GM18951 (cell line): ENCODE results near the gene DNAL4.

Experiments
- POLR2A ChIP-seq: IDR thresholded peaks from 4 replicates; pipeline ENCODE4 v1.6.1; 2011; ENCODE audit warnings: mild to moderate bottlenecking; ENCODE audit not compliant: insufficient read length, insufficient read depth; ENCODE audit errors: extremely low read depth
- in situ Hi-C: fragments of 300-500 bp; cut with MboI; formaldehyde crosslinking; loops from one replicate; pipeline ENCODE4 v1.12.0; 2022; ENCODE audit warnings: low sequenced_read_pairs, mixed read lengths, inconsistent platforms; ENCODE audit not compliant: unreplicated experiment

DNAL4 gene

DNA sequence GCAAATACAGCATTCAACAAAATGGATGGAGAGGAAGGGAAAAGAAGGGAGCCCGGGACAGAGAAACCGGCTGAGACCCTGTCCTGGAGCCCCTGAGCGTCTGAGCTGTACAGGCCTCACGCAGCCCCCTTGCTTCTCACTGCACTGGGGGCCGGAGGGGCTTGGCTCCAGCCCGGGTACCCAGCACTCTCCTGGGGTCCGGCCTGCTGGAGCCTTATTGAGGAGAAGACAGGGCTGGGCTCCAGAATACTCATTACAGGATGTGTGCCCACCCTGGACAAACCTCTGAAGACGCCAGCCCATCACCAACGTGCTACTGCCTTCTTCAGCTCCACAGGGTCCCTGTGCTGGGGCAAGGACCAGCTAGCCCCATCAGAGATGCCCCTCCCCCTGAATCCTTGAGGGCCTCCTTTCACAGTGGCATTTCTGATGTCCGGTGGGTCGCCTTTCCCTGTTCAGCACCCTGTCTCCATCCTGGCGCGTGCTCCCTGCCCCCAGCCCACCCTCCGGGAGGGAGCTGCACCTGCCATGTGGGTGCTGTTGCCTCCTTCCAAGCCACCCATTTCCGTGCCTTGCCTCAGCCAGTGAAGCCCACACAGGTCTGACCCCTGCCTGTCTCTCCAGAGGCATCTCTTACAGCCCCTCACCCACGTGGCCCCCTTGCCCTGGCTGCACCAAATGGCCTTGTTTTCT lies 23.5 kb downstream of the DNAL4 start:
- in situ Hi-C loops = no loop called here
- no peak for TF ChIP-seq POLR2A

DNA sequence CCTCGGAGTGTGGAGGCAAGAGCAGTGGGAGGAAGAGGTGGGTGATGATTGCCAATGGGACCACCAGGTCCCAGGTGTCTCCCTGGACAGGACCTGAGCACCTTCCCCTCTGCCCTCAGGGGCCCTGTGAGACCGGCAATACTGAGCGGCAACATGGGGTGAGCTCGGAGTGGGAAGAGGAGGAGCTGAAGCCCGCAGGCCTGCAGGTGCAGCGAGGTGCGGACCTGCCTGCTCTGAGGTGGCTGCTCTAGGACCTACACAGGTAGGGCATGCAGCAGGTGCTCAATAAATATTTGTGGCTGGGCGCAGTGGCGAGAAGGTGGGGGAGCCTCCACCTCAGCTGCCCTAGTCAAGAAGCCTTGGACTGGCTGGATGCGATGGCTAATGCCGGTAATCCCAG lies 25.9 kb downstream of the DNAL4 start:
- in situ Hi-C loops = no loop called here
- TF ChIP-seq POLR2A = no peak

DNA sequence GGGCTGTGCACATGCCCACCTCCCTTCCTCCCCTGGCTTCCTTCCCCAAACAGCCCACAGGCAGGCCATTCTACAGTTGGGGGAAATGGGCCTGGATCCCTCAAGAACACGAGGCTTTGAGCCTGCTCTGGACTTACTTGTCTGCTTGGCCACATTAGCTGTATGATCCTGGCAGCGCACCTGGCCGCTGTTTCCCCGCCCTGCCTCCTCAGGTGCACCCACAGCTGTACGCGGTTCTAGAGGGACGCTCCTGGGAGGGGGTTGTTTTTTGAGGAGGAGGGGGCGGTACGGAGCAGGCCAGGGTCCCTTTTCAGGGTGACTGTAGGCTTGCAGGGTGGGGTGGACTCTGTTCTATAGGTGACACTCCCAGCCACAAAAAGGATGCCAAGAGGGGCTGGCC lies 26.6 kb downstream of the DNAL4 start:
- TF ChIP-seq POLR2A = no peak
- in situ Hi-C loops = no loop called here

DNA sequence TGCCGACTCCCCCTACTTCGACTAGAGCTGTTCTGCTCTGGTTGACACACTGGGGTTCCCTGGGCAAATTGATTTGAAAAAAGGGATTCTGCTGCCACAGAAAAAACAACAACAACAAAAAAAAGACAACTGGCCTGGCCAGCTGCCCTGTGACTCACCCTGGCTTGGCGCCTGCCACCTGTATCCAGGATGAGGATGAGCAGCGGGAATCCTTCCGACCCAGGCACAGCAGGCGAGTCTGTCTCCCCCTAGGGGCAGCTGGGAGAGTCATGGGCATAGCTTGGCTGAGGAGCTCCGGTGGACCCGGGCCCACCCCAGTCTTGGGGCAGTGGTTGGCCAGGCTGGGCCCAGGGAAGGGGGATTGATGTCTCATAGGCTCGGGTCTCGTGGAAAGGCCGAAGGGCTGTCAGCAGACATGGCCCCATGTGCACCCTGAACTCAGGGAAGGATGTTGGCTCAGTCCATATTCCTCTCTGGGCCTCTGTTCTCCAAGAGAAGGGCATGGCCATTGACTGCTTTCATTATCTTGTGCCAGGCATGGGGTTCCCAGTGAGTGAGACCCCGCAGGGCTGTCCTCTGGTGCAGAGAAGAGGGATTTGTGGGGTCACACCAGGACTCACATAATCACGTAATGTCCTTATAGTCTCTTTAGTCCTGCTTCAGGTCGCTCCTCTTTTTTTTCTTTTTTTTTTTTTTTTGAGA lies 27.7 kb downstream of the DNAL4 start:
- in situ Hi-C loops = no loop called here
- no peak for TF ChIP-seq POLR2A

DNA sequence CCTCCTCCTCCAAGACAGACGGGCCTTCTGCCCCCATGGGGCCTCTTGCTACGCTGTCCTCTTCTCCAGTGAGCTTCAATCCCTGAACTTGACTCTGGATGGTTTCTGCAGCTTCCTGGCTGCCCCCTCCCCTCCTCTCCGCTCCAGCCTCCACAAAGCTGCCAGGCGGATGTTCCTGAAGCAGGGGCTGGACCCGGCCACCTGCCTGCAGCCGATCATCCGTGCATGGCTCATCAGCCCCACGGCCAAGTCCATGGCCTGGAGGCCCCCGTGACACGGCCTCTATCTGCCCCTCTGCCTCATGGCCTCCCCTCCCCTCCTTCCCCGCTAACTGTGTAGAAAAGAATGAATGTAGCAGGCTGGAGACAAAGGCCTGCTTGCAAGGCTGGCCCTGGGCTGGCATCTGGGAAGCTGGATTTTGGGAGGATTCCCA lies 31.4 kb downstream of the DNAL4 start:
- TF ChIP-seq POLR2A = no peak
- in situ Hi-C loops = no loop called here

DNA sequence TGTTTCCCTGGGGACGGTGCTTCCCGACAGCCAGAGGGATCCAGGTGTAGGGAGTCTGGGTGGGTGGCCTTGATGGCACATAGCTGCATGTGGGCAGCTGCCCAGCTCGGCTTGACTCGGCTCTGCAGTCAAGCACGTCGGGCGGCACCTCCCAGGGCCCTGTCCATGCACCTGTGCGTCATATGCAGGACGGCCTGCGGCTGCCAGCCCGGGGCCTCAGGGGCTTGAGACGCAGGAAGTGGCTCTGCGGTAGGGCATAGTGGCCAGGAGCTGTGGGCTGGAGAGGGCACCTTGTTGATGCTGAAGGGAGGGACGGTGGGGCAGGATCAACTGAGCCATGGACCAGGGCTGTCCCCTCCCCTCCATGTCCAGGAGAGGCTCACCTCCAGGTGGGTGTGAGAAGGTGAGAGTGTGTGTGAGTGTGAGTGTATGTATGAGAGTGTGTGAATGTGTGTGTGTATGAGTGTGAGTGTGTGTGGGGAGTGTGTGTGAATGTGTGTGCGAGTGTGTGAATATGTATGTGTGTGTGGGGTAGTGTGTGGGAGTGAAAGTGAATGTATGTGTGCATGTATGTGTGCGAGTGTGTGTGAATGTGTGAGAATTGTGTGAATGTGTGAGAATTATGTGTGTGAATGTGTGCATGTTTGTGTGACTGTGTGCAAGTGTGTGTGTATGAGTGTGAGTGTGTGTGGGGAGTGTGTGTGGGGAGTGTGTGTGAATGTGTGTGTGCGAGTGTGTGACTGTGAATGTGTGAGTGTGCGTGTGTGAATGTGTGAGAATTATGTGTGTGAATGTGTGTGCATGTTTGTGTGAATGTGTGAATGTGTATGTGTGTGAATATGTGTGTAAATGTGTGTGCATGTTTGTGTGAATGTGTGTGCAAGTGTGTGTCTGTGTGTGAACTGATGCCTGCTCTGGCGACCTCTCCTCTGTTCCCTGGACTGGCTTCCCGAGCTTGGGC lies 32.5 kb downstream of the DNAL4 start:
- TF ChIP-seq POLR2A = no peak
- in situ Hi-C loops = no loop called here

DNA sequence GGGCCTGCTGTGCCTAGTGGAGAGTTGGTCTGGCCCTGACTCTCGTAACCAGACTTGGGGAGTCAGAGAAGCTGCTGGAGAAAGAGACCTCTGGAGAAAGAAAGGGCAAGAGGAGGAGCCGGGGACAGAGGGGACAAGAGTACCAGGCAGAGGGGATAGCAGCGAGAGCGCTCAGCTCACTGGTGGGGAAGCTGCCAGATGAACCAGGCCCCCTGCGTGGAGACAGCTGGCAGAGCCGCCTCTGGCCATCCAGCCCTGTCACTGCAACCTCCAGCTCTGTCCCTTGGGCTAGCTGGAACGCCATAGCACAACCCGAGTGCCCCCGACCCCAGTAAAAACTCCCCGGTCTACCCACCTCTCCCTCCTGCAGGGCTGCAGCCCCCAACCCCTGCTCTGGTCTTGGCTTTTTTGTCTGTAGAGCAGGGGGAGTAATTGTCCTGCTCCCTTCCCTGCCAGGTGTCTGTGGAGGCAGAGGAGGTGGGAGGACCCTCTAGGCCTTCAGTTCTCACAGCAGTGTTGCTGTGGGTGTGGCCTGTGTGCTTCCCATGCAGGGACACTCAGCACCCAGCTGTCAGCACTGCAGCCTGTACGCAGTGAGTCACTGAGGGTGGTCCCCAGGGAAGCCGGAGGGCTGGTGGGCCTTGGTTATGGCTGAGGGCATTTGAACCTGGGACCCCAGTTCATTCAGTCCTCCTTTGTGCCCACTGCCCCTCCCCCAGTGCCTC lies 33.3 kb downstream of the DNAL4 start:
- TF ChIP-seq POLR2A = no peak
- in situ Hi-C loops = no loop called here

DNA sequence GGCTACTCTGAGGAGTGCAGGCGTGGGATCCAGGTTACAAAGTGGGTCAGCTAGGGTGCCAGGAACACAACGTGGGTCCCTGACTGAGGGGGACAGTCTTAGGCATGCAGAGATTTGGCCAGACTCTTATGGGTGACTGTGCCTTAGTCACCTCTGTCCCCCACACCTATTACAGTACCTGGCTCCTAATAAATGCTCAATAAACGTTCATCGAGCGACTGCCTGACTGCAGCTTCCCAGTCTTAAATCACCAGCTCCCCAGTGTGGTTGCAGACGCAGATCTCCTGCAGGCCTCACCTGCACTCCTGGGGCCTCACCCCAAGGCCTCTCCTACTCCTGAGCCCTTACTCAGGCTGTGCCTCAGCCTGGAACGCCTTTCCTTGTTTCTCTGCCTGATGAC lies 34.9 kb downstream of the DNAL4 start:
- in situ Hi-C loops = no loop called here
- TF ChIP-seq POLR2A = no peak

DNA sequence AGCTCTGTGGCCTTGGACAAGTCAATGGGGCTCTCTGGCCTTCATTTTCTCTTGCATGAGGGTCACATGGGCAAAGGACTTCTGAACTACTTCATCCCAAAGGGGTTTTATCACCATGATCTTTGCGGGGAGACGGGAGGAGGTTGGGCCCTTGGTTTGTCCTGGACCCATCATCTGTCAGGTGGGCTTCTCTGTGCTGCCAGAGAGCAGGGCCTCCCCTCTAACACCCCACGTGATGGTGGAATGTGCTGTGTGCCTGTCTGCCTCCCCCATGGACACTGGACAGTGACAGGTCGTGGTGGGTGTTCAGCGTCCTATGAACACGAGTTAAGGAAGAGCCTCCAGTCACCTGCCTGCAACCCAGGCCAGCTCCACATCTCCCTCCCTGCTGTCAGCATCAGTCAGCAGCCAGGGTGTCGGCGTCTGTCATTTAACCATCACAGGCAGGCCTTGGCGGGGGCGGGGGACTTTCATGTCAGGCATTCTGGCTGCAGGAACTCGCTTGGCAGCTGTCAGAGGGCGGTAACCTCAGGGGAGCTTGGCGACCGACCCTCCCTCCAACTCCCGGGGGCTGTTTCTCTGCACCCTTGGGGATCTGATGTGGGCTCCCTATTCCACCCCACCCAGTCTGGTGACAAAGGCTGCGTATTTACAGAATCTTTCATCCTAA lies 35.5 kb downstream of the DNAL4 start:
- peak; percentile 29 for TF ChIP-seq POLR2A
- in situ Hi-C loops = no loop called here

DNA sequence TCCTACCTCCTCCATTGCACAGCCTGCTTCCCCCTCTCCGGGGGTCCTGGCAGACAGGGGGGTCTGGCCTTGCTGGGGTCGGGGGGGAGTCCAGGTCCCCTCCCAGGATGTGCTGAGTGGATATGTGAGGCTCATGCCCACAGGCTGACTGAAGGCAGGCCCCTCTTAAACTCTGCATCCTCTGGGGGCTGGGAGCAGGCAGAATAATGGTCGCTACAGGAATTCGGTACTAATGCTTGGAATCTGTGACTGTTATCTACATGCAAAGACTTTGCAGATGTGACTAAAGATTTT lies 36.5 kb downstream of the DNAL4 start:
- no peak for TF ChIP-seq POLR2A
- in situ Hi-C loops = no loop called here

DNA sequence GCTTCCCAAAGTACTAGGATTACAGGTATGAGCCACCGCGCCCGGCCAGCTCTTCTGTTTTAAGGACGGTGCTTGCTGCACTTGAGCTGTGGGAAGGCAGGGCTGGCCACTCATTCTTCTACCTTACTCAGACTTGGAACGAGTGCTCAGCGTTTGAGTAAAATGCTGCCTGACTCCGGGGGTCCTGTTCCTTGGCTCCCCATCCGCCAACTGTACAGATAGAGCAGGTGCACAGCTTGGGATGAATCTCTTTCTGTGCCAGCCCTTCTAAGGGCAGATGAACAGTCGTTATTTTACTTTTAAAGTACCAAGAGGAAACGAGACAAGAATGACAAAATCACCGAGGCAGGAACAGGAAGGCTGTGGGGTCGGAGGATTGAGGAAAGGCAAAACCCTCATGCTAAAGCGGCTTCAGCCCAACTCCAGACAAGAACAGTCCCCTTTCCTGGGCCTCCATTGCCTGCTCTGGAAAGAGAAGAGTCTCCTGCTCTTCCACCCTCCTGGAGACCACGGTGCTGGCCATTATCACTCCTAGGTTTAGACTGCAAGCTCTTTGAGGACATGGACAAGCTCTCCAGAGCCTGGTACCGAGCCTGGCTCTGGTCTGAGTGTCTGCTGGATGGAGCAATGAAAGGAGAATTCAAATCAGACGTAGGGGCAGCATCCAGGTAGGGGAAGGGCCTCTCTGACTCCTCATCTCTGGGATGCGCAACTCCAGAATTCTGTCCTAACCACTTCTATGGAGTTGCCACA lies 37.1 kb downstream of the DNAL4 start:
- in situ Hi-C loops = no loop called here
- TF ChIP-seq POLR2A = peak; percentile 34
